ENCODE results near the gene MRPL32.
A peak's percentile ranks its signal among the peaks of the same experiment; 100 is the strongest.

The MRPL32 gene

GRCh38 chr7:42972699-42973500 lies 40.7 kb downstream of the MRPL32 start:
- DNase-seq: peak; percentile 4

- DNase-seq: no peak
Measured at GRCh38 chr7:42976371-42976770, 44.2 kb downstream of the MRPL32 start.

GRCh38 chr7:42978496-42978895 lies 46.3 kb downstream of the MRPL32 start:
- no peak for DNase-seq

GRCh38 chr7:42980084-42980483 lies 47.9 kb downstream of the MRPL32 start:
- DNase-seq: no peak

GRCh38 chr7:42980514-42980913 lies 48.3 kb downstream of the MRPL32 start:
- no peak for DNase-seq

GRCh38 chr7:42981601-42982000 lies 49.4 kb downstream of the MRPL32 start:
- no peak for DNase-seq

- peak; percentile 31 for DNase-seq
Measured at GRCh38 chr7:42982604-42983115, 50.5 kb downstream of the MRPL32 start.

GRCh38 chr7:42984137-42984536 lies 52.0 kb downstream of the MRPL32 start:
- DNase-seq: no peak

GRCh38 chr7:42986213-42986612 lies 54.0 kb downstream of the MRPL32 start:
- no peak for DNase-seq

GRCh38 chr7:42986781-42987248 lies 54.6 kb downstream of the MRPL32 start:
- DNase-seq: no peak

All from DMS53 (cell line).